Smooth muscle cell of the umbilical artery (primary cell): ENCODE data around the gene NAA25. TPM values are rescaled to one million over a fixed set of nuclear protein-coding genes. Genes with fewer than 3 reads are reported as not detected.

Experiments used
- total RNA-seq: library from RNA; depleted of rRNA; stranded (reverse); fragments of >200 nt; gene quantifications from 2 replicates; pipeline ENCODE4 v1.2.3, GENCODE V29; 2014

NAA25 gene
- total RNA-seq: 21.7 and 41.3 TPM in 2 replicates

DNA sequence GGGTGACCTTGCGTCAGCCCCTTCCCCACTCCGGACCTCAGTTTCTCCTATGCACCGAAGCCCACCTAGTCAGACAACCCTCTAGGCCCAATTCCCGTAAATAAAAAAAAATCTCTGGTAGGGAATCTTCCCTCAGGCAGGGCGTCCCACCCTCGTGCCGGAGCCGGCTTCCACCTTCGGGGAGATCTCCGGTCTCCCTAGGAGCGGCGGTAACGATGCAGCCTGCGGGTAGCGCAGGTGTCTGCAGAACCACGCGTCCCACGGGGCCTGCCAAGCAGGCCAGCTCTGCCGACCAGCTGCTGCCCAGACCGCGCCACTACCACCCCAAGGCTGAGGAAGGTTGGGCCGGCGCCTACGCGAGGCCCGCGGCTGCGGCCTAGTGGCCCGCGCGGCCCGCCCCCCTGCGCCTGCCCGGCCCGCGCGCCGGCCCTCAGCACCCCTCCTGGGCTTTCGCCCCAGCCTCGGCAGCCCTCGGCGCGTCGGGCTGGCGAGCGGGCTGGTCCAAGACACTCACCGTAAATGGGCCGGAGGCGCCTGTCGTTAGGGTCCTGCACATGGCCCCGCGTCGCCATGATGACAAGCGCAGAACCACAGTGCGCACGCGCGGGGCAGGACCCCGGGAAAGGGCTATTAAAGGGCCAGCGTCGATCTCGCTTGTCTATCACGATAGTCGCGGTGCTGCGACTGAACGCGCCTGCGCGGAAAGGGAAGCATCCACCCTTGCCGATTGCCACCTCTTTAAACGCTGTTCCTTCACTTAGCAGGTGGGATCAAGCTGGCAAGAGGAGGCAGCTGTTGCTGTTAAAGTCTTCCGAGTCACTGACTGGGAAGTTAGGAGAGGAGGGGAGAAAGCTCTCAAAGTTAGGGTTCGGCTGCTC lies at the start of gene NAA25:
TSS of gene NAA25 (minus strand) at position 582 of the 878 bp plus-strand sequence. CDS start at position 572, 10 bp downstream.

DNA sequence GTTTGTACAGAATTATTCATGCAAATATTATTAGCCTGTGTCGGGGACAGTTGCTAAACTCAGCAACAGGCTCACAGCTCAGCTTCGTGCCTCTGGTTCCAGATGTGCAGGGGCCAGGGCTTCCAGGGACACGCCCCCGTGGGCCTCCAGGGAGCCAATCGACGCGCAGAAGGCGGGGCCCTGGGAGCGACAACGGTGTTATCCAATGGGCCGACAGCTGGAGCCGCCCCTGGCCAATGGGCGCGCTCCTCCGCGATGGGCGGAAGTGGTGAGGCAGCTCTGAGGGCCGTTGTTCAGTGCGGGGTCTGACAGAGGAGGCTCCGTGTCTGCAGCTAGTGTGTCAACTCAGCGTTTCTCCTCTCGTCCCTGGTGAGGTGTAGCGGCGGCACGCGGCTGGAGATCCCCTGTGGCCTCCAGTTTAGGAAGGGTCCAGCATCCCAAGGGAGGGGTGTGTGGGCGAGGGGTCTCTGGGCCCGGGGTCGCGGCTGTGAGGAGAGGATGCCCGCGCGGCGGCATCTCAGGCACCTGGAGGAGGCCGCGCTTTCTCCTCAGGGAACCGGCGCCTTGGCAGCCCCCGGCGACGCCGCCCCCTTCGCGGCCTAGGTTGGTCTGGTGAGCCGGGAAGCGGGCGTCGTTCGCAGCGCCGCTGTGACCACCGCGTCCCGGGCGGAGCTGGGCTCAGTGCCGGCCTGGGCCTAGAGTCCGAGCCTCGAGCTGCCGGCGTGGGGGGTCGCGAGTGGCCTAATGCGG lies 16.8 kb upstream of the NAA25 start, which contains the start of gene TRAFD1:
TSS of gene TRAFD1 (plus strand) at position 311 of the 750 bp plus-strand sequence. CDS start 4,963 bp downstream, outside the sequence.

GRCh38 chr12:112012775-112013600 lies 95.6 kb downstream of the NAA25 start, which contains the start of the genes ERP29 and TMEM116:
Gene ERP29 (plus strand): TSS chr12:112013426. CDS start chr12:112013466, 40 bp downstream.
Gene TMEM116 (minus strand): TSS chr12:112013165. CDS start chr12:112005270, 7,895 bp downstream.

Other genes starting within 250 kb of the NAA25 start
- 6.7 and 7.4 TPM in 2 replicates for gene TMEM116, start 95.6 kb downstream of the NAA25 start, total RNA-seq
- 66.8 and 121 TPM in 2 replicates for gene ERP29, start 95.4 kb downstream of the NAA25 start, total RNA-seq
- 40.9 and 42.8 TPM in 2 replicates for gene TRAFD1, start 16.8 kb upstream of the NAA25 start, total RNA-seq